Activated CD4-positive, alpha-beta T cell treated with anti-CD3 and anti-CD28 coated beads for 36 hours (primary cell): ENCODE results near the gene RGR. TPM values are rescaled to one million over a fixed set of nuclear protein-coding genes. Genes with fewer than 3 reads are reported as not detected.

Source experiments
- ATAC-seq: fragments of 200-7000 bp; cut with Tn5 transposase; one replicate; pipeline ENCODE4 v1.10.0; 2021; ENCODE audit warnings: mild to moderate bottlenecking, moderate library complexity
- CTCF ChIA-PET: fragments of 350-600 bp; sonication (Branson Sonifier 250); formaldehyde crosslinking; loops from one replicate; lab custom pipeline; 2021; ENCODE audit warnings: antibody characterized with exemption; lab: Charles Lee
- POLR2A ChIA-PET: fragments of 350-600 bp; sonication (Branson Sonifier 250); formaldehyde crosslinking; loops from one replicate; lab custom pipeline; 2021; ENCODE audit warnings: antibody characterized with exemption, inconsistent platforms; lab: Charles Lee
- DNase-seq: peaks from one replicate; pipeline ENCODE4 v3.0.0-alpha.2; 2020
- H3K27ac Mint-ChIP-seq: one replicate; pipeline ENCODE4 v1.8.0; 2021; ENCODE audit warnings: mixed read lengths
- H3K27me3 Mint-ChIP-seq: one replicate; pipeline ENCODE4 v1.8.0; 2021; ENCODE audit warnings: mixed read lengths
- H3K36me3 Mint-ChIP-seq: one replicate; pipeline ENCODE4 v1.8.0; 2021; ENCODE audit warnings: low read depth, mixed read lengths
- H3K4me1 Mint-ChIP-seq: one replicate; pipeline ENCODE4 v1.8.0; 2021; ENCODE audit warnings: mixed read lengths
- H3K4me3 Mint-ChIP-seq: one replicate; pipeline ENCODE4 v1.8.0; 2021; ENCODE audit warnings: mild to moderate bottlenecking, moderate library complexity, mixed read lengths
- H3K9me3 Mint-ChIP-seq: one replicate; pipeline ENCODE4 v1.8.0; 2021; ENCODE audit warnings: low read depth, mixed read lengths
- intact Hi-C, 2 experiments: fragments of 100-400 bp; cut with DNase I in 1 of 2; cut with micrococcal nuclease in 1 of 2; formaldehyde crosslinking; loops; one replicate each; pipeline versions ENCODE4 v1.14.2 to v1.15.1; 2022 to 2024; cut with DNase I, micrococcal nuclease
- total RNA-seq, 2 experiments: library from RNA; stranded (reverse); gene quantifications; one replicate each; pipeline ENCODE4 v1.2.3, GENCODE V29; 2021

Gene RGR, protein sequence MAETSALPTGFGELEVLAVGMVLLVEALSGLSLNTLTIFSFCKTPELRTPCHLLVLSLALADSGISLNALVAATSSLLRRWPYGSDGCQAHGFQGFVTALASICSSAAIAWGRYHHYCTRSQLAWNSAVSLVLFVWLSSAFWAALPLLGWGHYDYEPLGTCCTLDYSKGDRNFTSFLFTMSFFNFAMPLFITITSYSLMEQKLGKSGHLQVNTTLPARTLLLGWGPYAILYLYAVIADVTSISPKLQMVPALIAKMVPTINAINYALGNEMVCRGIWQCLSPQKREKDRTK
- not detected for total RNA-seq

- intact Hi-C loops, result no loop called here
- H3K36me3 Mint-ChIP-seq, result no peaks in the 10 kb centered on the region
- DNase-seq (no peak), ATAC-seq (no peak)
- H3K27ac Mint-ChIP-seq, result no peak within 1 kb of the TSS
- ChIA-PET CTCF (interaction anchor here (1.0 kb wide), 1 partner anchor 20 kb away, joined by 3 read pairs; no protein-coding TSS in a partner anchor), POLR2A (no interaction called here)
- H3K4me3 Mint-ChIP-seq, result no peak within 1 kb of the TSS
- no peaks in the 10 kb centered on the region for H3K4me1 Mint-ChIP-seq
- H3K9me3 Mint-ChIP-seq, result no peaks in the 10 kb centered on the region
- no peaks in the 10 kb centered on the region for H3K27me3 Mint-ChIP-seq
Measured at GRCh38 chr10:84244651-84245270, at the start of gene RGR. Gene RGR (plus strand): TSS chr10:84245053. CDS start chr10:84245091, 38 bp downstream.

- Mint-ChIP-seq H3K27me3 (peaks cover 27% of the 10 kb centered on the region), H3K4me3 (no peak overlapping the region), H3K27ac (no peak overlapping the region), H3K9me3 (no peaks in the 10 kb centered on the region), H3K36me3 (no peaks in the 10 kb centered on the region), H3K4me1 (peaks cover 6% of the 10 kb centered on the region)
- DNase-seq (no peak), ATAC-seq (no peak)
- intact Hi-C loops, result no loop called here
- ChIA-PET POLR2A (no interaction called here), CTCF (no interaction called here)
Measured at GRCh38 chr10:84196083-84196482, 48.8 kb upstream of the RGR start.

DNA sequence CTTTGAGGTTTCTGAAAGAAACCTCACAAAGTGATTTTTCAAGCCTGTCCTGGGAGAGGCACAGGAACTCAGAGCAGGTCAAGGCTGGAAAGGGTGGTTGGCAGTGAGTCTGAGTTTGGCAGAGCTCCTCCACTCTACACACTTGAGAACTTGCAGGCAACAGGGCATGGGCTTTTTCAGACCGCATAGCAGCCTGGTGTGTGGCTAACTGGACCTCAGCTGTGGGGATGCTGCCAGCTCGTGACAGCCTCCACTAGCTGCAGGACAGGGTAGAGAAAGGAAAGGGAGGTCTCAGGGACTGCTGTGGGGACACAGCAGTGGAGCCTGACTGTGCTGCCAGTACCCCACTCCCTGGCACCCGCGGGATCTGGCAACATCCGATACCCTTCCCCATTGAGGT is 47.9 kb upstream of the RGR start:
- no peak for ATAC-seq
- Mint-ChIP-seq H3K4me1 (no peaks in the 10 kb centered on the region), H3K9me3 (no peaks in the 10 kb centered on the region), H3K27ac (no peak overlapping the region), H3K27me3 (peaks cover 27% of the 10 kb centered on the region), H3K36me3 (no peaks in the 10 kb centered on the region), H3K4me3 (no peak overlapping the region)
- ChIA-PET POLR2A (no interaction called here), CTCF (interaction anchor here (0.5 to 0.9 kb wide), 4 partner anchors 20 to 343 kb away, joined by 3 to 4 read pairs (median 3); no protein-coding TSS in a partner anchor)
- no peak for DNase-seq
- intact Hi-C loops, result no loop called here

GRCh38 chr10:84197643-84198042 is 47.2 kb upstream of the RGR start:
- ChIA-PET POLR2A (interaction anchor here (1.3 kb wide), 1 partner anchor 59 kb away, joined by 3 read pairs; no protein-coding TSS in a partner anchor), CTCF (interaction anchor here (0.7 to 1.3 kb wide), 4 partner anchors 16 to 189 kb away, joined by 3 to 4 read pairs (median 4); no protein-coding TSS in a partner anchor)
- intact Hi-C loops, result no loop called here
- Mint-ChIP-seq H3K9me3 (no peaks in the 10 kb centered on the region), H3K27ac (no peak overlapping the region), H3K36me3 (no peaks in the 10 kb centered on the region), H3K4me1 (no peaks in the 10 kb centered on the region), H3K4me3 (no peak overlapping the region), H3K27me3 (peaks cover 27% of the 10 kb centered on the region)
- no peak for DNase-seq
- no peak for ATAC-seq

- H3K36me3 Mint-ChIP-seq, result no peaks in the 10 kb centered on the region
- ATAC-seq (no peak), DNase-seq (no peak)
- no peaks in the 10 kb centered on the region for H3K9me3 Mint-ChIP-seq
- H3K4me1 Mint-ChIP-seq, result no peaks in the 10 kb centered on the region
- intact Hi-C loops, result no loop called here
- peaks cover 24% of the 10 kb centered on the region for H3K27me3 Mint-ChIP-seq
- CTCF ChIA-PET, result interaction anchor here (0.8 to 1.3 kb wide), 2 partner anchors 15 to 190 kb away, joined by 3 to 4 read pairs; no protein-coding TSS in a partner anchor
- no peak overlapping the region for H3K4me3 Mint-ChIP-seq
- POLR2A ChIA-PET, result interaction anchor here (1.3 kb wide), 1 partner anchor 60 kb away, joined by 3 read pairs; no protein-coding TSS in a partner anchor
- no peak overlapping the region for H3K27ac Mint-ChIP-seq
Measured at GRCh38 chr10:84198206-84198915, 46.5 kb upstream of the RGR start.

DNA sequence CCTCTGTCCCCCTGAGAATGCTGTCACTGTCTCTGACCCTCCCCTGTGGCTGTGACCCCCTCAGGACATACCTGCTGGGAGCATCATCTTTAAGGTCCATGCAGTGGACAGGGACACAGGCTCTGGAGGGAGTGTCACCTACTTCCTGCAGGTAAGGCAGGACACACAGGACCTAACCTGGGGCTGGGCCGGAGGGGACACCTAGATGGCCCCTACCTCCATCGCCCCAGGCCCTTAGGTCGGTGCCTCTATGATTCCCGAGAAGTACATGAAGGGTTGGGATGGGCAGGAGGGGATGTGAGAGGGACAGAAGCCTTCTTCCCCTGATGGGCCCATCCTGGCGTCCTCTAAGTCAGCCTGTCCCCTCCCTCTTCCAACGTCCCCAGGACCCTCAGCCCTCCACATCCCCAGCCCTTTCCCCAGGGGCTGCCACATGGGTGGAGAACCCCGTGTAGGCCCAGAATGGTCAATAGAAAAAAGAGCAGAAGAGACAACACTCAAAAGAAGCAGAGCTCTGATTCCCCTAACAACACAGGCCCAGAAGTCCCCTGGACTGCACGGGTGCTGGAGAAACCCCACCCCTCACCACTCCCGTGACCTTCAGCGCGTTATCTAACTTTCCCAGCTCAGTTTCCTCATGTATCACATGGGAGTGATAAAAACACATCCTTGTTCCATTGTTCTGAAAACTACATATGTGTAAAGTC is 44.2 kb upstream of the RGR start:
- ChIA-PET CTCF (interaction anchor here (1.3 to 2.0 kb wide), 2 partner anchors 52 to 62 kb away, joined by 3 to 10 read pairs; partner anchors contain the start of gene GHITM), POLR2A (no interaction called here)
- no peaks in the 10 kb centered on the region for H3K9me3 Mint-ChIP-seq
- peaks cover 14% of the 10 kb centered on the region for H3K27me3 Mint-ChIP-seq
- no peak overlapping the region for H3K4me3 Mint-ChIP-seq
- no peak for ATAC-seq
- H3K36me3 Mint-ChIP-seq, result no peaks in the 10 kb centered on the region
- intact Hi-C loops, result no loop called here
- no peak overlapping the region for H3K27ac Mint-ChIP-seq
- H3K4me1 Mint-ChIP-seq, result no peaks in the 10 kb centered on the region
- no peak for DNase-seq

DNA sequence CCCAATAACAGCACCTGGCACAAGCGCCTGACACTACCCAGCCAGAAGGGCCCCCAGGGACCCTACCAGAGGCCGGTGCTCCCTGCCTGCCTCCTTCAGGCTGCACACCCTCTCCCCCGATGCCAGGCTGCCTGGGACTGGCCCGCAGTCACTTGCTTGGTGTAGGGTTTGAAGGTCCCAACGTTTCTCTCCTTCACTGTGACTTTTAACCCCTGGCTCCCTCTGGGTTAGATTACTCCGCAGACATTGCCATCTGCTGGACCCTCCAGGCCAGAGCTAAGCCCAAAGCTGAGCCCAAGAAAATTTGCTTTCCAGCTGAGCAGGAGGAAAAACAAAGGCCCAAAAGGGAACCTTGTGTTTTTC is 43.6 kb upstream of the RGR start:
- Mint-ChIP-seq H3K27me3 (peaks cover 10% of the 10 kb centered on the region), H3K4me1 (no peaks in the 10 kb centered on the region), H3K9me3 (no peaks in the 10 kb centered on the region), H3K27ac (no peak overlapping the region), H3K4me3 (no peak overlapping the region), H3K36me3 (no peaks in the 10 kb centered on the region)
- DNase-seq (no peak), ATAC-seq (no peak)
- CTCF ChIA-PET, result interaction anchor here (0.7 to 2.0 kb wide), 3 partner anchors 9 to 62 kb away, joined by 3 to 10 read pairs (median 3); partner anchors contain the start of gene GHITM
- intact Hi-C loops, result no loop called here
- POLR2A ChIA-PET, result no interaction called here

DNA sequence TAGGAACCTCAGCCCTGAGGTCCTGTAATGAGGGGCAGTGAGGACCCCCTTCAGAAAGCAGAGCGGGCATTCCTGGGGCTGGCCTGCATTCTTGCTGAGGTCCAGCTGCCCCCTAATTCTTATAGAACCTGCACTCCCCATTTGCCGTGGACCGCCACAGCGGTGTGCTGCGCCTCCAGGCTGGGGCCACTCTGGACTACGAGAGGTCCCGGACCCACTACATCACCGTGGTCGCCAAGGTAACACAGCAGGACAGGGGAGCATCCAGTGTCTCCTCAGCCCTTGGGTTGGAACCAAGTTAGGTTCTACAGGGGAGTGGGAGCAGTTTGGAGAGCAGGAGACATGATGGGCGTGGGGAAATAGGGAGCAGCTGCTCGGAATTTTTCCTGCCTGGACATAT is 43.2 kb upstream of the RGR start:
- intact Hi-C loops, result no loop called here
- Mint-ChIP-seq H3K27me3 (peaks cover 6% of the 10 kb centered on the region), H3K4me1 (no peaks in the 10 kb centered on the region), H3K36me3 (no peaks in the 10 kb centered on the region), H3K27ac (no peak overlapping the region), H3K9me3 (no peaks in the 10 kb centered on the region), H3K4me3 (no peak overlapping the region)
- ATAC-seq (no peak), DNase-seq (no peak)
- CTCF ChIA-PET, result interaction anchor here (0.7 to 2.0 kb wide), 3 partner anchors 10 to 63 kb away, joined by 3 to 10 read pairs (median 3); partner anchors contain the start of gene GHITM
- POLR2A ChIA-PET, result no interaction called here

DNA sequence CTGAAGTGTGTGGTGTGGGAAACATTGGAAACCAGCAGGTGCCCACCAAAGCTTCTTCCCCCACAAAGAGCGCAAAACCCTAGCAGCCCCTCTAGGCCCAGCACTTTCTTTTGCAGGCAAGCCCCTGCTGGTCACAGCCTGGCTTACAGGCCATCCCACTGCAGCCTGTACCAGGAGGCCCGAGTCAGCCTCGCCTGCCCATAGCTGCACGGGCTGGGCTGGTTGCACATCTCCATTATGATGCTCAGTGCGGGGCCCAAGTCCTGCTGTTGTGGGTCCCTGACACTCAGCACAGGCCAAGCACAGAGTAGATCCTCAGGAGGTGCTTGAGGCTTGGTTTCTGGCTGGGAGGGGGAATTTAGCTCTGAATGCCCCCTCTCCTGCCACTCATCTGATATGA is 42.5 kb upstream of the RGR start:
- POLR2A ChIA-PET, result no interaction called here
- intact Hi-C loops, result no loop called here
- H3K9me3 Mint-ChIP-seq, result no peaks in the 10 kb centered on the region
- H3K27ac Mint-ChIP-seq, result no peak overlapping the region
- peaks cover 4% of the 10 kb centered on the region for H3K27me3 Mint-ChIP-seq
- ATAC-seq (no peak), DNase-seq (no peak)
- no peaks in the 10 kb centered on the region for H3K36me3 Mint-ChIP-seq
- H3K4me3 Mint-ChIP-seq, result no peak overlapping the region
- CTCF ChIA-PET, result interaction anchor here (0.9 to 2.0 kb wide), 3 partner anchors 11 to 54 kb away, joined by 4 to 10 read pairs (median 4); no protein-coding TSS in a partner anchor
- no peaks in the 10 kb centered on the region for H3K4me1 Mint-ChIP-seq

DNA sequence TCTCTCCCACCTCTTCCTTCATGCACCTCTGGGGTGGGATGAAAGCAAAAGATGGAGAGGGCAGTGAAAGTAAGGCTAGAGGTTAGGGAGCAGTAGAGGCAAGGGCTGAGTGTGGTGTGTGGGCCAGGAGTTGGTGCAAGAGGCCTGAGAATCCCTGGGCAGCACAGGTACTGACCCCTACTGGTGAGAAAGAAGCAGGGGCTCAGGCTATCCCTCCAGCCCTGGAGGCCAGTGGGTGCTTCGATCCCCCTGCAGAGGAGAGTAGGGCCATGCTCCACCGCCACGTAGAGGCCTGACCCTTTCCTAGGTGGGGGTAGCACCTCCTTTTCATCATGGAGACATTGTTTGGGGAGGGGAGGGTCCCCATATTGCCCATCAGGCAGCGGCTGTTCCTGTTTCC is 40.7 kb upstream of the RGR start:
- Mint-ChIP-seq H3K27me3 (peaks cover 2% of the 10 kb centered on the region), H3K4me3 (no peak overlapping the region), H3K9me3 (no peaks in the 10 kb centered on the region), H3K4me1 (no peaks in the 10 kb centered on the region), H3K27ac (no peak overlapping the region), H3K36me3 (no peaks in the 10 kb centered on the region)
- ChIA-PET POLR2A (no interaction called here), CTCF (interaction anchor here (0.5 to 6.7 kb wide), 2 partner anchors 56 to 300 kb away, joined by 3 to 68 read pairs; no protein-coding TSS in a partner anchor)
- peak; percentile 30 for ATAC-seq
- DNase-seq, result no peak
- intact Hi-C loops, result loop anchor here in 1 of 2 experiments (2.0 kb wide), 1 partner anchor 47 kb away; no protein-coding TSS in a partner anchor
